PFSK-1 (cell line): ENCODE measurements around the gene ACADS.

Source experiments
- FOXP2 ChIP-seq: optimal IDR thresholded peaks from 2 replicates; pipeline ENCODE3; 2011; ENCODE audit warnings: borderline replicate concordance, control low read depth, inconsistent platforms; ENCODE audit not compliant: insufficient read depth; ENCODE audit errors: extremely low read length, extremely low read depth
- POLR2AphosphoS5 ChIP-seq: IDR thresholded peaks from 2 replicates; pipeline ENCODE4 v1.6.1; 2012; ENCODE audit warnings: low read depth, mild to moderate bottlenecking, control low read depth, low read length, moderate library complexity
- SIN3A ChIP-seq: IDR thresholded peaks from 2 replicates; pipeline ENCODE4 v1.6.1; 2012; ENCODE audit warnings: mild to moderate bottlenecking, low read length, moderate library complexity, borderline replicate concordance; ENCODE audit not compliant: insufficient read depth
- TAF1 ChIP-seq: IDR thresholded peaks from 2 replicates; pipeline ENCODE4 v1.6.1; 2012; ENCODE audit warnings: low read length, control low read depth, borderline replicate concordance; ENCODE audit not compliant: insufficient read depth
- TF ChIP-seq, protein P1 (sequence below), 2 experiments: IDR thresholded peaks; 2 replicates each; pipeline versions ENCODE4 v1.6.1 to v1.8.0; 2011 to 2012; ENCODE audit warnings: low read depth in 2 of 2, low read length in 2 of 2, control low read depth in 1 of 2, inconsistent platforms in 1 of 2, mild to moderate bottlenecking in 1 of 2, moderate library complexity in 1 of 2; ENCODE audit not compliant: insufficient read depth in 1 of 2

ACADS gene

GRCh38 chr12:120706029-120706428 is 19.6 kb upstream of the ACADS start:
- TF ChIP-seq FOXP2 (no peak), POLR2AphosphoS5 (no peak), TAF1 (no peak), SIN3A (no peak)
- TF ChIP-seq, protein P1, sequence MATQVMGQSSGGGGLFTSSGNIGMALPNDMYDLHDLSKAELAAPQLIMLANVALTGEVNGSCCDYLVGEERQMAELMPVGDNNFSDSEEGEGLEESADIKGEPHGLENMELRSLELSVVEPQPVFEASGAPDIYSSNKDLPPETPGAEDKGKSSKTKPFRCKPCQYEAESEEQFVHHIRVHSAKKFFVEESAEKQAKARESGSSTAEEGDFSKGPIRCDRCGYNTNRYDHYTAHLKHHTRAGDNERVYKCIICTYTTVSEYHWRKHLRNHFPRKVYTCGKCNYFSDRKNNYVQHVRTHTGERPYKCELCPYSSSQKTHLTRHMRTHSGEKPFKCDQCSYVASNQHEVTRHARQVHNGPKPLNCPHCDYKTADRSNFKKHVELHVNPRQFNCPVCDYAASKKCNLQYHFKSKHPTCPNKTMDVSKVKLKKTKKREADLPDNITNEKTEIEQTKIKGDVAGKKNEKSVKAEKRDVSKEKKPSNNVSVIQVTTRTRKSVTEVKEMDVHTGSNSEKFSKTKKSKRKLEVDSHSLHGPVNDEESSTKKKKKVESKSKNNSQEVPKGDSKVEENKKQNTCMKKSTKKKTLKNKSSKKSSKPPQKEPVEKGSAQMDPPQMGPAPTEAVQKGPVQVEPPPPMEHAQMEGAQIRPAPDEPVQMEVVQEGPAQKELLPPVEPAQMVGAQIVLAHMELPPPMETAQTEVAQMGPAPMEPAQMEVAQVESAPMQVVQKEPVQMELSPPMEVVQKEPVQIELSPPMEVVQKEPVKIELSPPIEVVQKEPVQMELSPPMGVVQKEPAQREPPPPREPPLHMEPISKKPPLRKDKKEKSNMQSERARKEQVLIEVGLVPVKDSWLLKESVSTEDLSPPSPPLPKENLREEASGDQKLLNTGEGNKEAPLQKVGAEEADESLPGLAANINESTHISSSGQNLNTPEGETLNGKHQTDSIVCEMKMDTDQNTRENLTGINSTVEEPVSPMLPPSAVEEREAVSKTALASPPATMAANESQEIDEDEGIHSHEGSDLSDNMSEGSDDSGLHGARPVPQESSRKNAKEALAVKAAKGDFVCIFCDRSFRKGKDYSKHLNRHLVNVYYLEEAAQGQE (IDR thresholded peaks at IDR 0.05; ENCODE audit: insufficient read depth in 1 of 2, low read depth in 2 of 2, low read length in 2 of 2) = no peak

DNA sequence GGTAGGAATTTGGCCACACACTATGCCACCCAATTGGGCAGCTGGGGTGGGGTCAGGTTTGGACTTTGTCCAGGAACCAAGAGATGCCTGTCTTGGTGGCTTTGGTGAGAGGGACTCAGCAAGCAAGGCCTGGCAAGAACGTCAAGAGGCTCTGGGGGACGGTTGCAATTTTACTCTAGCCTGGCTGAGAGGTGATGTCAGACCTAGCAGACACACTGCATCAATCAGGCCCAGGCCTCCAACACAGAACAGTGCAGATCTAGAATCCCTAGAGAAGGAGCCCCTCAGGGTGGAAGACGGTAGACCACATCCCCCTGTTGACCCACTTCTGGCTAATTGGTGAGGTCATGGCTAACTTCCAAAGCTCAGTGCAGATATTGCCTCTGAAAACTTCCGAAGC is 17.0 kb upstream of the ACADS start:
- no peak for TF ChIP-seq SIN3A
- TF ChIP-seq FOXP2 = no peak
- no peak for TF ChIP-seq TAF1
- no peak for TF ChIP-seq POLR2AphosphoS5
- TF ChIP-seq, protein P1 (IDR thresholded peaks at IDR 0.05; ENCODE audit: insufficient read depth in 1 of 2, low read depth in 2 of 2, low read length in 2 of 2) = no peak

GRCh38 chr12:120710031-120710804 is 15.4 kb upstream of the ACADS start, which contains the start of gene UNC119B:
Gene UNC119B (plus strand): TSS chr12:120710458. CDS start chr12:120710475, 17 bp downstream.
- TF ChIP-seq FOXP2 = peak; percentile 7
- TF ChIP-seq, protein P1 (IDR thresholded peaks at IDR 0.05; ENCODE audit: insufficient read depth in 1 of 2, low read depth in 2 of 2, low read length in 2 of 2) = 0 out of 4 replicates have a peak, but pooled peaks of 1 of the 2 experiments have one; percentile 38
- TF ChIP-seq SIN3A = peak; percentile 22; the same call in 1 of the 2 replicates
- TF ChIP-seq POLR2AphosphoS5 = peak; percentile 84
- no peak for TF ChIP-seq TAF1

DNA sequence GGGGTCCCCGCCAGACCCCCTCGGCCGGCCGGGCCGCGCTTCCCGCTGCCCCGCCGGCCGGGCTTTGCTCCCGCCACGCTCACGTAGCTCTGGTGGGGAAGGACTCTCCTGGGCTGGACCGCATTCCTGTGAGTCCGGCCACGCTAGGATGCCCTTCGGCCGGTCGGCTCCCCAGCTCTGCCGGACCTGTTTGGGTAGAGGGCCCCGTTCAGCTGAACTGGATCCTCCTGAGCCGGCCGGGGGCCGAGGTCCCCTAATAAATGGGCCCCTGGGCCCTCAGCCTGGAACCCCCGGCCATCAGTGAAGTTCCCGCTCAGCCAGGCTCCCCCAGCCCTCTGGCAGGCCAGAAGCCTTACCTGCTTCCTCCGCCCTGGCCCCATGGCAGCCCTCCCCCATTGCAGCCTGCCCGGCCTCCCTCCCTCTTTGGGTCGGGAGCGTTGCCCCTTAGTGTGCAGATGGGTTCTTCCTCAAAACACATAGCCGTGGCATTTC is 14.8 kb upstream of the ACADS start:
- no peak for TF ChIP-seq POLR2AphosphoS5
- no peak for TF ChIP-seq SIN3A
- TF ChIP-seq TAF1 = no peak
- TF ChIP-seq FOXP2 = no peak
- TF ChIP-seq, protein P1 (IDR thresholded peaks at IDR 0.05; ENCODE audit: insufficient read depth in 1 of 2, low read depth in 2 of 2, low read length in 2 of 2) = no peak
